Ishikawa (cell line): ENCODE data around the gene SGCD.

Experiments used
- CREB1 ChIP-seq: IDR thresholded peaks from 2 replicates; pipeline ENCODE4 v1.6.1; 2012; ENCODE audit warnings: low read depth
- EGR1 ChIP-seq: IDR thresholded peaks from 2 replicates; pipeline ENCODE4 v1.6.1; 2012
- EP300 ChIP-seq: IDR thresholded peaks from 2 replicates; pipeline ENCODE4 v1.6.1; 2012; ENCODE audit warnings: borderline replicate concordance
- MAX ChIP-seq: IDR thresholded peaks from 2 replicates; pipeline ENCODE4 v1.6.1; 2012
- REST ChIP-seq: IDR thresholded peaks from 2 replicates; pipeline ENCODE4 v1.6.1; 2012; ENCODE audit warnings: low read depth, mild to moderate bottlenecking
- TAF1 ChIP-seq: IDR thresholded peaks from 2 replicates; pipeline ENCODE4 v1.6.1; 2012; ENCODE audit warnings: low read depth, mild to moderate bottlenecking
- YY1 ChIP-seq: IDR thresholded peaks from 2 replicates; pipeline ENCODE4 v1.6.1; 2012; ENCODE audit warnings: low read depth

GRCh38 chr5:156812959-156813358, 486.0 kb downstream of the SGCD start:
- TF ChIP-seq CREB1 (no peak), EP300 (no peak), EGR1 (no peak), TAF1 (no peak), MAX (no peak), YY1 (no peak), REST (no peak)
